Nucleus accumbens (tissue), 56 donors: ENCODE data around the gene FARSB.
"Not testable (repeated sequence)": the region's sequence is repeated elsewhere in the genome, so short reads cannot be mapped to it uniquely, and the experiment has no call there.

Source experiments
- DNase-seq, 56 donors: peaks; one replicate each; lab custom pipeline; 2025; lab: John Stamatoyannopoulos, UW

FARSB gene

DNA sequence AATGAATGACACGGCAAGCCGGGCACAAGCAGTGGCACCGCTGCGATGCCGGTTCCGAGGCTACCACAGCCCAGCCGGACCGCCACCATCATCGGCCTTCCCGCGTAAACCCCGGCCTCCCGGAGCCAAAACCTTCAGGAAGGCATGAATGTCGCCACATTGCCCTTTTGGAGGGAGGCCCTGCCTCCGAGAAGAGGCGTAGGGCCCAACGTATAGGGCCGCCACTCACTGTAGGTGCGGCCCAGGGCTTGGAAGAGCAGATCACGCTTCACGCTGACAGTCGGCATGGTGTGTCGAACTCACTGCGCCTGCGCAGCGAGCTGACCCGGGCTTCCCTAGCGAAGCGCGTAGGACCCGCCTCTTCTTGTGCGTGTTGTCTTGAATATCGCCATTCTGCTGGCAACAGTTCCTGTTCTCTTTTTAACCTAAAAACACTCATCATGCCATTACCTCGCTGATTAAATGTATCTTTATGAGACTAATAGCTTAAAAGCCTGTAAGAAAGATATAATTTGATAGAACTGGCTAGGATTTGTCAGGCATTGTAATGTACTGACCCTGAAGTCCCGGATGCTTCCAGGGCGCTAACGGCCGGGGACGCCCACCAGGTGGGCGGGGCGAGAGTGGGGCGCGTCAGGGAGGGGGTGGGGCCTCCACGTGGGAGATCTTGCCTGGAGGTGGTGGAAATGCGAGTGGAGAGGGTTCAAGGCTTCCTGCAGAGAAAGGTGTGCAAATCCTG is at the start of gene FARSB:
TSS of gene FARSB (minus strand) at position 306 of the 739 bp plus-strand sequence. CDS start at position 287, 19 bp downstream.
- DNase-seq = peak in 55 of 56 donors; percentile 48 to 96 (median 88)

- DNase-seq = peak in 1 of 56 donors; percentile 0
Measured at GRCh38 chr2:222703886-222704285, 48.0 kb upstream of the FARSB start.

- DNase-seq = no peak
Measured at GRCh38 chr2:222703091-222703490, 47.2 kb upstream of the FARSB start.

GRCh38 chr2:222701721-222702131 is 45.8 kb upstream of the FARSB start:
- no peak for DNase-seq

DNA sequence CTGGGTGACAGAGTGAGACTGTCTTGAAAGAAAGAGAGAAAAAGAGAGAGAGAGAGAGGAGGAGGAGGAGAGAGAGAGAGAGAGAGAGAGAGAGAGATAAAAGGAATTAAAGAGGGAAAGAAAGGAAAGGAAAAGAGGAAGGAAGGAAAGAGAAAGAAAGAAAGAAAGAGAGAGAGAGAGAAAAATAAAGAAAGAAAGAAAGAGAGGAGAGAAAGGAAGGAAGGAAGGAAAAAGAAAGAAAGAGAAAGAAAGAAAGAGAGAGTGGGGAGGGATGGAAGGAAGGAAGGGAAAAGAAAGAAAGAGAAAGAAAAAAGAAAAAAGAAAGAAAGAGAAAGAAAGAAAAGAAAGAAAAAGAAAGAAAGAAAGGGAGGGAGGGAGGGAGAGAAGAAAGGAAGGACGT is 45.3 kb upstream of the FARSB start:
- DNase-seq = no peak

- DNase-seq = no peak
Measured at GRCh38 chr2:222698276-222698675, 42.4 kb upstream of the FARSB start.

GRCh38 chr2:222693837-222694236 is 37.9 kb upstream of the FARSB start:
- DNase-seq = no peak

GRCh38 chr2:222693413-222693812 is 37.5 kb upstream of the FARSB start:
- DNase-seq = not testable (repeated sequence)

GRCh38 chr2:222690564-222691200 is 34.8 kb upstream of the FARSB start:
- peak in 48 of 56 donors; percentile 1 to 78 (median 34) for DNase-seq

- no peak for DNase-seq
Measured at GRCh38 chr2:222689322-222689721, 33.4 kb upstream of the FARSB start.

DNA sequence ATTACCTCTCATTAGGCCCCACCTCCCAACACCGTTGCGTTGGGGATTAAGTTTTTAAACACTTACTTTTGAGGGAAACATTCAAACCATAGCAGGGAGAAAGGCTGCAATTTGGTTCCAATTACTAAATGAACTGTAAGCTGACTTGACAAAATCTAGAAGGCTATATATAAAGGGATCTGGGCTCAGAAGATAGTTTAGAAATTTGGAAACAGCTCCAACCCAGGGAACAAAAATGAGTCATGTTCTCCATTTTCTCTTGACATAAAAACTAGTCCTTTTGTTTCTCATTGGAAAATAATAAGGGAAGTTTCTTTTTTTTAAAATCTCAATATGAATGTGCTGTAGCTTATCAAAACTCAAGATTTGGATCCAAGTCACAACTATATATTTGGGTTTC is 33.0 kb upstream of the FARSB start:
- DNase-seq = no peak

GRCh38 chr2:222686086-222686750 is 30.3 kb upstream of the FARSB start:
- no peak for DNase-seq

DNA sequence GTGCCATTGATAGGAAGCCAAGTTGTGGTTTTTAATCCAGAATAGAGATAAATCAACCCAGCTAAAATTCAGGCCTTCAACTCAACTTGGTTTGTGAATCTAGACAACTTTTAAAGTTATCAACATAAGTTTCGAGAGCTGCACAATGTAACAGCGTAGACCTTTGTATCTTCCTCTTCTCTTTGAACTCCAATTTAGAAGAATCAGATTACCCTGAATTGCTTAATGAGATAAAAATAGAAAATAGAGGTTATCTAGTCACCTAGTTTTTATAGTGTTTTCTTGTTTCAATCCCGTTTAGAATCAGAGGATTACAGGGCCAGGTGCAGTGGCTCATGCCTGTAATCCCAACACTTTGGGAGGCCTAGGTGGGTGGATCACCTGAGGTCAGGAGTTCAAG is 27.9 kb upstream of the FARSB start:
- DNase-seq = no peak

DNA sequence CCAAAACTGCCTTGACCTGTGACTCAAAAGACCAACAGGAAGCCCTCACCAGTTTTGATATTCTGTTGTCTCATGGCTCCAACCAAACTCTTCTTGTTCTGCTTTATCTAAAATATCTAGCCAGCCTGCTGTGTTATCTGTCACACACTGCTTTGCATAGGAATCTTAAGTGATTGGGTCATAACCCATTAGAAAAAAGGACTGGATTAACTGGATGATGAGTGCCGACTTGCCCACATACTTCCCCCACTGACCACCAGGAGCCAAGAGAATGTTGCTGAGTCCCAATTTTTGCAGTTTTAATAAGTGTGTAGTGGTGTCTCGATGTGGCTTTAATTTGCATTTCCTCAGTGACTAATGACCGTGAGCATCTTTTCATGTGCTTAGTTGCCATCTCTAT is 22.1 kb upstream of the FARSB start:
- DNase-seq = no peak

DNA sequence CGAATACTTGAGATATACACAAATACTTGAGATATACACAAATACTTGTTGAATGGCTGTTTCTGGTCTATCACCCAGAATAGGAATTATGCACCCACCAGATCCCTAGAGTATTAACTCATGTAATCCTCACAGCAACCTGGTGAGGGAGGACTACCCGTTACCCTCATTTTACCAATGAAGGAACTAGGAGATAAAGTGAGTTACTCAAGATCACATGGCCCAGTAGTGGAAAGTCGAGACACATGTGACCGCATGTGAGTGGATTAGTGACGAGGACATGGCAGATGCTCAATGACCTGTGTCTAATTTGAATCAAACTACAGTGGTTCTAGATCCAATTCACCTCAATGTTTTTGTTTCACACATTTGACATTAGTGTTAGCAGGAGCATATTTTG is 18.0 kb upstream of the FARSB start:
- DNase-seq = no peak

DNA sequence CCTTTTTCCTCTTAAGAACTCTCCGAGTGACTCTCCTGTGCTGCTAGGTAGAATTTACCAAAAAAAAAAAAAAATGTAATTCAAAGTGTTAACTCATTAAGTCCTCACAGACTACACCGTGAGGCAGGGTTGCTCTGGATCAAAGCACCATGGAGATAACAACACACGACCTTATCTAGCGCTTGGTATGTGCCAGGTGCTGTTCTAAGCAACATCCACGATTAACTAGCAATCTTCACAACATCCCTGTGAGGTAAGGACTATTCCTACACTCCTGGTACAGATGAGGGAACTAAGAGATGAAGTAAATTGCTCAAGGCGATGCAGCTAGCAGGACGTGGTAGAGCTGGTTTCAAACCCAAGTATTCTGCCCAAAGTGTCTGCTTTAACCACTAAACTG is 17.4 kb upstream of the FARSB start:
- no peak for DNase-seq

GRCh38 chr2:222672068-222672401 is 16.1 kb upstream of the FARSB start:
- DNase-seq = no peak

DNA sequence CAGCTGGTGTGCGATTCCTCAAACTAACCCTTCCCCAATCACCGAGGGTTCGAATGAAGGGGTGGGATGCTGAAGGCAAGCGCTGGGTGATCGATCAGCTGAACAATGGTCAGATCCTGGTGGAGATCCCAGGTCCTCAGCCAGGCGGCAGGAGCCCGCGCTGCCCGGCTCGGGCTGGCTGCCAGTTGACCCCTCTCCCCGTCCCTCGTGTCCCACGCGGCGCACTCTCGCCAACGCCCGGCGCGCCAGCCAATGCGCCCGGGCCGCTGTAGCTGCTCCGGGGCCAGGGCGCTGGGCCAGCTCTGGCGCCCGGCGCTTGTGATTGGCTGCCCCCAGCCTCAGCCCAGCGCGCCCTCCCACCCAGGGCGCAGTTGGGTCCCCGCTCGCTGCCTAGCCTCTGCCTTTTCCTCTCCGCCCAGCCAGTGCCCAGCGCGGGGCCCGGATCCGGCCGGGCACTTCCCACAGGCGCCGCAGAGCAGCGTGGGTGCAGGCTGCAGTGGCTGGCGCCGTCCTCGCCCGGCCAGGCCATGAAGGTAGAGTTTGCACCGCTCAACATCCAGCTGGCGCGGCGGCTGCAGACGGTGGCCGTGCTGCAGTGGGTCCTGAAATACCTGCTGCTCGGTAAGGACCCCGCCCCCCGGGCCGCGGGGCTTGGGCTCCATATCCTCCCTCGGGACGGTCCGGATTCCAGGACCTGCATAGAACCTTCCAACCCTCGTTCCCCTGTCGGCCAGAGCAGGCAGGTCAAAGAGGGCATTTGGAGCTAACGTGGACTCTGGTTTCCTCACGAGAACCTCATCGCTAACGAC is 15.6 kb upstream of the FARSB start, which contains the start of gene MOGAT1:
TSS of gene MOGAT1 (plus strand) at position 400 of the 809 bp plus-strand sequence. CDS start at position 528, 128 bp downstream.
- DNase-seq = peak in 48 of 56 donors; percentile 2 to 78 (median 33)

DNA sequence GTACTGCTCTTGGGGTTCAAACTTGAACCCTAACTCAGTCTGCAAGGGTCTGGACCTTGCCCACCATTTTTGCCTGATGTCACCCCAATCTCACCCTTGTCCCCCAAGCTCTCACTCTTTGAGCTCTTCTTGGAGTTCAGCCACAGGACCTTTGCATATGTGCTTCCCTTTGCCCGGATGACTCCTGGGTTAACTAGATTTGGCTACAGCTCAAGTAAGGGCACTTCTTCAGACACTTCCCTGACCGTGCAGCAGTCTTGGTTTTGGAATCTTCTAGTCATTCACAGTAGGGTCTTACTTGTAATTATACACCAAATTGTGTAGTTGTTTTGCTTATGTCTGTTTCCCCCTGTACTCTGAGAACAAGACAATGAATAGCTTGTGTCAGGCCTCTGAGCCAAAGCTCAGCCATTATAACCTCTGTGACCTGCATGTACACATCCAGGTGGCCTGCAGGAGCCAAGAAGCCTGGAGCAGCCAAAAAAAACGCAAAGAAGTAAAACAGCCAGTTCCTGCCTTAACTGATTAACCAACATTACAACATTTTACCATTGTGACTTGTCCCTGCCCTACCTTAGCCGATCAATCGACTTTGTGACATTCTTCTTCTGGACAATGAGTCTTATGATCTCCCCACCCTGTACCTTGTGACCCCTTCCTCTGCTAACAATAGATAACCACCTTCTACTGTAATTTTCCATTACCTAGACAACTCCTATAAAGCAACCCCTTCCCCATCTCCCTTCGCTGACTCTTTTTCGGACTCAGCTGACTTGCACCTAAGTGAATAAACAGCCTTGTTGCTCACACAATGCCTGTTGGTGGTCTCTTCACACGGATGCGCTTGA is 14.5 kb upstream of the FARSB start:
- DNase-seq = no peak

DNA sequence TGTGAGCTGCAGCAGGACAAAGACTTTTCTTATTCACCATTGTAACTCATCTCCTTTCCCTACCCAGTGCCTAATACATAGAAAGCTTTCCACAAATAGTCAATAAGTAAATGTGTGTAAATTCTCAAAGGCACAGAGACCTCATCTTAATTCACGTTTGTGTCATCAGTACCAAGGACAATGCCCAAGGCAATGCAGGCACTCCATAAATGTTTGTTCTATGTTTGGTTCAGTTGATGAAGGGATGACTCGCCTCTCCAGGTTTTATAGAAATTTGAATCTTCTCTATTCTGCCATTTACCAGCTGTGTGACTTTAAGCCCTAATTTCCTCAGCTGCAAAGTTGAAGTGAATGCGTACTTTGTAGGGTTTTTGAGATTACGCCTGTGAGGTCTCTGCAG is 13.5 kb upstream of the FARSB start:
- no peak for DNase-seq
